Dendritic cell treated with granulocyte-macrophage colony-stimulating factor and Interleukin-4, amounts not matched to agents 40 ng/mL and 50 ng/mL, for 4 days (primary cell): ENCODE results near the gene CHD9.
A peak's percentile ranks its signal among the peaks of the same experiment; 100 is the strongest.
"Not testable (repeated sequence)": the region's sequence is repeated elsewhere in the genome, so short reads cannot be mapped to it uniquely, and the experiment has no call there.

Experiments used
- H3K27ac Mint-ChIP-seq: one replicate; pipeline ENCODE4 v1.8.0; 2022; ENCODE audit warnings: mild to moderate bottlenecking, mixed read lengths
- H3K27me3 Mint-ChIP-seq: one replicate; pipeline ENCODE4 v1.8.0; 2022; ENCODE audit warnings: mild to moderate bottlenecking, mixed read lengths
- H3K36me3 Mint-ChIP-seq: one replicate; pipeline ENCODE4 v1.8.0; 2022; ENCODE audit warnings: low read depth, mixed read lengths
- H3K4me1 Mint-ChIP-seq: one replicate; pipeline ENCODE4 v1.8.0; 2022; ENCODE audit warnings: low read depth, mixed read lengths
- H3K4me3 Mint-ChIP-seq: one replicate; pipeline ENCODE4 v1.8.0; 2022; ENCODE audit warnings: mild to moderate bottlenecking, moderate library complexity, mixed read lengths
- H3K9me3 Mint-ChIP-seq: one replicate; pipeline ENCODE4 v1.8.0; 2022; ENCODE audit warnings: mixed read lengths
- intact Hi-C: fragments of 100-400 bp; cut with micrococcal nuclease; formaldehyde crosslinking; loops from one replicate; pipeline ENCODE4 v1.15.0; 2022

CHD9 gene

GRCh38 chr16:53040788-53041187 is 14.0 kb upstream of the CHD9 start:
- H3K27ac Mint-ChIP-seq: peak overlapping the region; percentile 91
- H3K36me3 Mint-ChIP-seq: no peaks in the 10 kb centered on the region
- no peak overlapping the region for H3K4me3 Mint-ChIP-seq
- H3K4me1 Mint-ChIP-seq: peaks cover 44% of the 10 kb centered on the region
- peaks cover 13% of the 10 kb centered on the region for H3K27me3 Mint-ChIP-seq
- intact Hi-C loops: no loop called here
- H3K9me3 Mint-ChIP-seq: peaks cover 9% of the 10 kb centered on the region

- Mint-ChIP-seq H3K27me3 (peaks cover 13% of the 10 kb centered on the region), H3K36me3 (no peaks in the 10 kb centered on the region), H3K27ac (peak overlapping the region; percentile 91), H3K4me3 (peak overlapping the region; percentile 31), H3K9me3 (peaks cover 9% of the 10 kb centered on the region), H3K4me1 (peaks cover 44% of the 10 kb centered on the region)
- intact Hi-C loops: no loop called here
These were observed 13.3 kb upstream of the CHD9 start for GRCh38 chr16:53041320-53042051.

- H3K27me3 Mint-ChIP-seq: peaks cover 7% of the 10 kb centered on the region
- intact Hi-C loops: no loop called here
- H3K4me3 Mint-ChIP-seq: peak overlapping the region; percentile 54
- H3K9me3 Mint-ChIP-seq: peaks cover 9% of the 10 kb centered on the region
- peaks cover 44% of the 10 kb centered on the region for H3K4me1 Mint-ChIP-seq
- H3K36me3 Mint-ChIP-seq: no peaks in the 10 kb centered on the region
- H3K27ac Mint-ChIP-seq: peak overlapping the region; percentile 91
These were observed 12.5 kb upstream of the CHD9 start for GRCh38 chr16:53042235-53042701.

- Mint-ChIP-seq H3K36me3 (no peaks in the 10 kb centered on the region), H3K27ac (peak overlapping the region; percentile 91), H3K27me3 (peaks cover 7% of the 10 kb centered on the region), H3K4me1 (peaks cover 50% of the 10 kb centered on the region), H3K9me3 (peaks cover 9% of the 10 kb centered on the region), H3K4me3 (no peak overlapping the region)
- intact Hi-C loops: no loop called here
These were observed 11.4 kb upstream of the CHD9 start for GRCh38 chr16:53043428-53043831.

GRCh38 chr16:53043986-53044601 is 10.7 kb upstream of the CHD9 start:
- H3K4me3 Mint-ChIP-seq: no peak overlapping the region
- H3K27me3 Mint-ChIP-seq: peaks cover 7% of the 10 kb centered on the region
- peak overlapping the region; percentile 91 for H3K27ac Mint-ChIP-seq
- peaks cover 9% of the 10 kb centered on the region for H3K9me3 Mint-ChIP-seq
- intact Hi-C loops: no loop called here
- H3K4me1 Mint-ChIP-seq: peaks cover 50% of the 10 kb centered on the region
- H3K36me3 Mint-ChIP-seq: no peaks in the 10 kb centered on the region

- peaks cover 46% of the 10 kb centered on the region for H3K4me1 Mint-ChIP-seq
- peak overlapping the region; percentile 91 for H3K27ac Mint-ChIP-seq
- peaks cover 5% of the 10 kb centered on the region for H3K9me3 Mint-ChIP-seq
- no peaks in the 10 kb centered on the region for H3K36me3 Mint-ChIP-seq
- intact Hi-C loops: no loop called here
- no peak overlapping the region for H3K4me3 Mint-ChIP-seq
- peaks cover 7% of the 10 kb centered on the region for H3K27me3 Mint-ChIP-seq
These were observed 9.2 kb upstream of the CHD9 start for GRCh38 chr16:53045341-53046220.

- H3K9me3 Mint-ChIP-seq, H3K36me3 Mint-ChIP-seq, intact Hi-C loops, H3K27me3 Mint-ChIP-seq, H3K4me3 Mint-ChIP-seq: not testable (repeated sequence)
- peak overlapping the region; percentile 62 for H3K27ac Mint-ChIP-seq
- peaks cover 30% of the 10 kb centered on the region for H3K4me1 Mint-ChIP-seq
These were observed 7.3 kb upstream of the CHD9 start for GRCh38 chr16:53047515-53047914.

GRCh38 chr16:53048139-53048915 is 6.5 kb upstream of the CHD9 start:
- Mint-ChIP-seq H3K4me3 (no peak overlapping the region), H3K27me3 (peaks cover 7% of the 10 kb centered on the region), H3K36me3 (no peaks in the 10 kb centered on the region), H3K4me1 (peaks cover 30% of the 10 kb centered on the region), H3K9me3 (no peaks in the 10 kb centered on the region), H3K27ac (peak overlapping the region; percentile 62)
- intact Hi-C loops: no loop called here

GRCh38 chr16:53051255-53051654 is 3.5 kb upstream of the CHD9 start:
- H3K4me1 Mint-ChIP-seq: peaks cover 37% of the 10 kb centered on the region
- H3K27me3 Mint-ChIP-seq, H3K4me3 Mint-ChIP-seq, intact Hi-C loops, H3K27ac Mint-ChIP-seq, H3K9me3 Mint-ChIP-seq: not testable (repeated sequence)
- H3K36me3 Mint-ChIP-seq: peaks cover 10% of the 10 kb centered on the region

- Mint-ChIP-seq H3K36me3 (peaks cover 10% of the 10 kb centered on the region), H3K4me1 (peaks cover 38% of the 10 kb centered on the region), H3K9me3 (no peaks in the 10 kb centered on the region), H3K4me3 (peak within 1 kb of the TSS; percentile 30), H3K27me3 (no peaks in the 10 kb centered on the region), H3K27ac (peak within 1 kb of the TSS; percentile 69)
- intact Hi-C loops: no loop called here
These were observed 2.0 kb upstream of the CHD9 start, which contains the start of gene CHD9NB for GRCh38 chr16:53052519-53053501. CHD9NB (minus strand) TSS chr16:53052897; CDS start chr16:53044158, 8,739 bp downstream.

GRCh38 chr16:53053967-53054669 is 673 bp upstream of the CHD9 start:
- peak overlapping the region; percentile 92 for H3K27ac Mint-ChIP-seq
- no peaks in the 10 kb centered on the region for H3K9me3 Mint-ChIP-seq
- peaks cover 22% of the 10 kb centered on the region for H3K36me3 Mint-ChIP-seq
- H3K4me1 Mint-ChIP-seq: peaks cover 48% of the 10 kb centered on the region
- intact Hi-C loops: loop anchor here (1.0 to 2.0 kb wide), 3 partner anchors 37 to 153 kb away; no protein-coding TSS in a partner anchor
- H3K4me3 Mint-ChIP-seq: peak overlapping the region; percentile 95
- no peaks in the 10 kb centered on the region for H3K27me3 Mint-ChIP-seq
